ENCODE results near the gene DDIT3. TPM values are rescaled to one million over a fixed set of nuclear protein-coding genes. Genes with fewer than 3 reads are reported as not detected.

Gene DDIT3
- total and polyA plus RNA-seq, 2 of the 13 experiments (the other 11 are each of a cell fraction or from before 2014, with no cell fraction given), result 27.5 to 48.7 TPM

- TF ChIP-seq, protein P1, sequence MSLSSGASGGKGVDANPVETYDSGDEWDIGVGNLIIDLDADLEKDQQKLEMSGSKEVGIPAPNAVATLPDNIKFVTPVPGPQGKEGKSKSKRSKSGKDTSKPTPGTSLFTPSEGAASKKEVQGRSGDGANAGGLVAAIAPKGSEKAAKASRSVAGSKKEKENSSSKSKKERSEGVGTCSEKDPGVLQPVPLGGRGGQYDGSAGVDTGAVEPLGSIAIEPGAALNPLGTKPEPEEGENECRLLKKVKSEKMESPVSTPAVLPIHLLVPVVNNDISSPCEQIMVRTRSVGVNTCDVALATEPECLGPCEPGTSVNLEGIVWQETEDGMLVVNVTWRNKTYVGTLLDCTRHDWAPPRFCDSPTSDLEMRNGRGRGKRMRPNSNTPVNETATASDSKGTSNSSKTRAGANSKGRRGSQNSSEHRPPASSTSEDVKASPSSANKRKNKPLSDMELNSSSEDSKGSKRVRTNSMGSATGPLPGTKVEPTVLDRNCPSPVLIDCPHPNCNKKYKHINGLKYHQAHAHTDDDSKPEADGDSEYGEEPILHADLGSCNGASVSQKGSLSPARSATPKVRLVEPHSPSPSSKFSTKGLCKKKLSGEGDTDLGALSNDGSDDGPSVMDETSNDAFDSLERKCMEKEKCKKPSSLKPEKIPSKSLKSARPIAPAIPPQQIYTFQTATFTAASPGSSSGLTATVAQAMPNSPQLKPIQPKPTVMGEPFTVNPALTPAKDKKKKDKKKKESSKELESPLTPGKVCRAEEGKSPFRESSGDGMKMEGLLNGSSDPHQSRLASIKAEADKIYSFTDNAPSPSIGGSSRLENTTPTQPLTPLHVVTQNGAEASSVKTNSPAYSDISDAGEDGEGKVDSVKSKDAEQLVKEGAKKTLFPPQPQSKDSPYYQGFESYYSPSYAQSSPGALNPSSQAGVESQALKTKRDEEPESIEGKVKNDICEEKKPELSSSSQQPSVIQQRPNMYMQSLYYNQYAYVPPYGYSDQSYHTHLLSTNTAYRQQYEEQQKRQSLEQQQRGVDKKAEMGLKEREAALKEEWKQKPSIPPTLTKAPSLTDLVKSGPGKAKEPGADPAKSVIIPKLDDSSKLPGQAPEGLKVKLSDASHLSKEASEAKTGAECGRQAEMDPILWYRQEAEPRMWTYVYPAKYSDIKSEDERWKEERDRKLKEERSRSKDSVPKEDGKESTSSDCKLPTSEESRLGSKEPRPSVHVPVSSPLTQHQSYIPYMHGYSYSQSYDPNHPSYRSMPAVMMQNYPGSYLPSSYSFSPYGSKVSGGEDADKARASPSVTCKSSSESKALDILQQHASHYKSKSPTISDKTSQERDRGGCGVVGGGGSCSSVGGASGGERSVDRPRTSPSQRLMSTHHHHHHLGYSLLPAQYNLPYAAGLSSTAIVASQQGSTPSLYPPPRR (CRISPR knock-in tag; IDR thresholded peaks at IDR 0.05; ENCODE audit: borderline replicate concordance), result no peak
- no peak for TF ChIP-seq ZNF780A (CRISPR knock-in tag; IDR thresholded peaks at IDR 0.05)
- no peak for TF ChIP-seq TFDP1 (CRISPR knock-in tag; IDR thresholded peaks at IDR 0.05; ENCODE audit: borderline replicate concordance)
- no peak for TF ChIP-seq MAFG (CRISPR knock-in tag; IDR thresholded peaks at IDR 0.05)
These were observed 33.3 kb upstream of the DDIT3 start (continued) for GRCh38 chr12:57553343-57554202.

DNA sequence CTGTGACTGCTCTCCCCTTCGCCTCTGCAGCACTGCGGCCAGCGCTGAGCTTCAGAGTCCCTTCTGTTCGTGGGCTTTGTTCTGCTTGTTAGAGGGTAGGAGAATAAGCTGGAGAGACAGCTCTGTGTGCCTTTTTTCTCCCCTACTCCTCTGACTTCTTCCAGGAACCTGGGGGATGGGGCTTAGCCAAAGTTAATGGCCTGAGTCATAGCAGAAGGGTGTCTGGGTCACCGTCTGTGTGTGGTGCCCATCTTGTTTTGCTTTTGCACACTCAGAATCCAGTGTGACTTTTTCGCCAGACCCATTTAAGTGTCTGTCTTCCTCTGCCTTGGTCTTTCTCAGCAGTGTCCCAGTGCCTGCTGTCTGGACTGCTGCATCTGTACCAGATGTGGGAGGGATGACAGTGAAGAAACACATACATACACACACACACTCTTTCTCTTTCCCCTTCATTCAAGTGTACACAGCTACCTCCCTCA lies 32.6 kb upstream of the DDIT3 start:
- Histone ChIP-seq H3K9me3 (ENCODE audit: low read length) (no peaks in the 10 kb centered on the region), H3K36me3 (replicated peaks in 1 of 2; ENCODE audit: control insufficient read depth in 1 of 2, insufficient read depth in 2 of 2, low read length in 2 of 2) (no peaks in the 10 kb centered on the region), H4K20me1 (ENCODE audit: insufficient read depth, low read length) (no peaks in the 10 kb centered on the region), H3K79me2 (ENCODE audit: insufficient read depth, low read length) (no peaks in the 10 kb centered on the region), H3K4me1 (ENCODE audit: insufficient read depth, low read length) (peaks cover 37% of the 10 kb centered on the region), H2AFZ (ENCODE audit: low read length) (no peak overlapping the region), H3K9ac (ENCODE audit: insufficient read depth, low read depth, low read length) (no peak overlapping the region), H3K27ac (ENCODE audit: extremely low read length, insufficient read depth, low read length) (no peak overlapping the region), H3K4me2 (ENCODE audit: low read depth, low read length) (no peak overlapping the region; the same call in 1 of the 2 replicates), H3K4me3 (replicated peaks in 1 of 3; ENCODE audit: insufficient read depth in 1 of 3, low read depth in 2 of 3, low read length in 3 of 3) (no peak overlapping the region), H3K27me3 (ENCODE audit: control insufficient read depth in 1 of 2, insufficient read depth in 2 of 2, low read length in 2 of 2) (peaks cover 1 to 24% of the 10 kb centered on the region in 2 experiments; a peak in 3 of 5 replicates)
- FAIRE-seq (no peak), DNase-seq (ENCODE audit: low spot score) (no peak), ATAC-seq (no peak)
- in situ Hi-C loops (cut with HindIII; ENCODE audit: extremely low pct_ligation_motif_present, low pct_unique_long_range_greater_than_20kb) (no loop called here), intact Hi-C loops (cut with micrococcal nuclease; ENCODE audit: unreplicated experiment) (no loop called here)
- CTCF ChIA-PET (ENCODE audit: low intra/inter-chr PET ratio, low total read pairs), result no interaction called here
- WGBS (ENCODE audit: low lambda C conversion rate), result 57% methylated on average over 6 of the region's 6 CpGs
- no TSS peak for BruUV-seq (replicated peaks)
- POLR2A ChIA-PET, result interaction anchor here (1.4 kb wide), 1 partner anchor 23 kb away, joined by 6 read pairs; no protein-coding TSS in a partner anchor
- TF ChIP-seq ZNF430 (CRISPR knock-in tag; IDR thresholded peaks at IDR 0.05) (no peak), ZNF572 (CRISPR knock-in tag; IDR thresholded peaks at IDR 0.05) (no peak), SMYD3 (CRISPR knock-in tag; IDR thresholded peaks at IDR 0.05) (no peak), TCF12 (IDR thresholded peaks at IDR 0.05) (no peak), TCF12 (CRISPR knock-in tag; IDR thresholded peaks at IDR 0.05) (no peak), GLI4 (CRISPR knock-in tag; IDR thresholded peaks at IDR 0.05; ENCODE audit: borderline replicate concordance) (no peak), ZNF850 (CRISPR knock-in tag; conservative IDR thresholded peaks at IDR 0.05) (no peak), NKX3-1 (CRISPR knock-in tag; IDR thresholded peaks at IDR 0.05) (no peak)
- TF ChIP-seq, protein P2, sequence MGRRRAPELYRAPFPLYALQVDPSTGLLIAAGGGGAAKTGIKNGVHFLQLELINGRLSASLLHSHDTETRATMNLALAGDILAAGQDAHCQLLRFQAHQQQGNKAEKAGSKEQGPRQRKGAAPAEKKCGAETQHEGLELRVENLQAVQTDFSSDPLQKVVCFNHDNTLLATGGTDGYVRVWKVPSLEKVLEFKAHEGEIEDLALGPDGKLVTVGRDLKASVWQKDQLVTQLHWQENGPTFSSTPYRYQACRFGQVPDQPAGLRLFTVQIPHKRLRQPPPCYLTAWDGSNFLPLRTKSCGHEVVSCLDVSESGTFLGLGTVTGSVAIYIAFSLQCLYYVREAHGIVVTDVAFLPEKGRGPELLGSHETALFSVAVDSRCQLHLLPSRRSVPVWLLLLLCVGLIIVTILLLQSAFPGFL (CRISPR knock-in tag; IDR thresholded peaks at IDR 0.05), result no peak

All from HepG2 (cell line).